Iris pigment epithelial cell (primary cell): ENCODE results near the gene NFIA.
"Not testable (repeated sequence)": the region's sequence is repeated elsewhere in the genome, so short reads cannot be mapped to it uniquely, and the experiment has no call there.

ENCODE experiments used
- DNase-seq: peaks from one replicate; pipeline ENCODE4 v3.0.0-alpha.2; 2011; ENCODE audit warnings: low read depth

Gene NFIA

DNA sequence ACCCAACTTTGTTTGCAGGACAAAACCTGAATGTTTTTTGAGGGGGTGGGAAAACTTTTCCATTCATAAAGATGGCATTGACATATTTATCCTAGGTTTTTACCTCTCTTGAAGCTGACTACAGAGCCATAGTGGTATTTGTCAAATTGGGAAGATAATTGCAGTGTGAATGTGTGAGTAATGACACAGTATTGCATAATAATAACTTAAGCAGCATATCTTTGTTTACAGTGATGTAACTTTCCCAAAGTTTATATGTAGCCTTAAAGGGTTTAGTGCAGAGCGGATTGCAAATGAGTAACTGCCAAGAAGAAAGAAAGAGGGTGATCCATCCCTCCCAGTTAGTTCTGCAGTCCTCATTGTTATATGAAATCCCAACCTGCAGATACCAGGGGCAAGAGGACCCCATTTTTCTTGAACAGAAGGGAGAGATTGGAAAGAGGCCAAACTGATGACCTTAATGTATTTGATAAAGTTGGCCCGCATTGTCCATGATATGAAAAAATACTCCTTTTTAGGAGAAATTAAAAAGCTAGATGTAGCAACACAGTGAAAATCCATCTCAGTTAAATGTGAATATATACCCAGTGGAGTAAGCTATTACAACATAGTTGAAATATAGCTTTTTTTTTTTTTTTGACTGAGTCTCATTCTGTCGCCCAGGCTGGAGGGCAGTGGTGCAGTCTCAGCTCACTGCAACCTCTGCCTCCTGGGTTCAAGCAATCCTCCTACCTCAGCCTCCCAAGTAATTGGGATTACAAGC, 23.7 kb upstream of the NFIA start:
- DNase-seq, result peak; percentile 80

DNA sequence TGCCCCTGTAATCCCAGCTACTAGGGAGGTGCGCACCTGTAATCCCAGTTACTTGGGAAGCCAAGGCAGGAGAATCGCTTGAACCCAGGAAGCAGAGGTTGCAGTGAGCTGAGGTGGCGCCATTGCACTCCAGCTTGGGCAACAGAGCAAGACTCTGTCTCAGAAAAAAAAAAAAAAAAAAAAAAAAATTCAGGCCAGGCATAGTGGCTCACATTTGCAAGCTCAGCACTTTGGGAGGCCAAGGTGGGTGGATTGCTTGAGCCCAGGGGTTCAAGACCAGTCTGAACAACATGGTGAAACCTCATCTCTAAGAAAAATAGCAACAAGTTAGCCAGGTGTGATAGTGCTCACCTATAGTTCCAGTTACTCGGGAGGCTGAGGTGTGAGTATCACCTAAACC, 20.8 kb upstream of the NFIA start:
- not testable (repeated sequence) for DNase-seq

GRCh38 chr1:61064673-61065072, 17.7 kb upstream of the NFIA start:
- DNase-seq, result no peak

DNA sequence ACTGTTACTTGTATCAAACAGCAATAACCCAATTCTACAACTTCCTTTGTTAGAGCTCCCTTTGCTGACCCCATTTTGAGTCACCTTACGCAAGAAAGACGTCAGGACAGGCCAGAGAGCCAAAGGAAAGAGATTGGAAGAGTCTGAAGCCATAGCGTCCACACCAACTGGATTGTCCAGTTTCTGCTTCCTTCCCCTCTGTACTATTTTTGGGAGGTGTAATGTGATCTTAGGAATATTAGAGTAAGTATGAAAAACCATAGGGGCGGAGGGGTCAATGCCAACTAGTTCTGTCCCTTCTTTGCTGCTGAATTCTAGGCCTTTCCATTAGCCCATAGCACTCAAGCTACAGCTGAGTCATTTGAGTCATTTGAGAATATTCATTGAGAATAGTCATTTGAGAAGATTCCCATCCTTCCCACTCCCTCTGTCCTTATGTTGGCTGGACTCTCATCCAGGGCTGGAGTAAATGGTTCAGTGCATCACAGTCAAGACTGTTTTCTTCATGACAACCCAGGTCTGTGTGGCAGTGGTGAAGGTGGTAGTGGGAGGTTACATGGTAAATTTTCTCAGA, 14.8 kb upstream of the NFIA start:
- DNase-seq, result no peak

DNA sequence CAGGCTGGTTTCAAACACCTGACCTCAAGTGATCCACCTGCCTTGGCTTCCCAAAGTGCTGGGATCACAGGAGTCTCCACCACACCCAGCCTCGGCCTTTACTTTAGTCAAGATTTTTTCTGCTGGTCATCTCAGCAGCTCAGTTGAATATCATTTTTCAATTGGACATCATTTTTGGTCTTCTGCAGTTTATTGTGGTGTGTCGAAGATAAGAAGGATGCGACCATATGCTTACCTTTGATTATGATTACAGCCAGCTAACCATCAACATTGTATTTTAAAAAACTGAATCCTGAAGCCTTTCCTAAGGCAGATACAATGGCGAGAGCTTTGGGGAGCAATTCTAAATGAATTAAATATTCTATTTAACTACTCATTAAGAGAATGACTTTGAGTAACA, 12.3 kb upstream of the NFIA start:
- DNase-seq, result no peak

GRCh38 chr1:61071205-61072130, 10.9 kb upstream of the NFIA start:
- DNase-seq, result no peak

DNA sequence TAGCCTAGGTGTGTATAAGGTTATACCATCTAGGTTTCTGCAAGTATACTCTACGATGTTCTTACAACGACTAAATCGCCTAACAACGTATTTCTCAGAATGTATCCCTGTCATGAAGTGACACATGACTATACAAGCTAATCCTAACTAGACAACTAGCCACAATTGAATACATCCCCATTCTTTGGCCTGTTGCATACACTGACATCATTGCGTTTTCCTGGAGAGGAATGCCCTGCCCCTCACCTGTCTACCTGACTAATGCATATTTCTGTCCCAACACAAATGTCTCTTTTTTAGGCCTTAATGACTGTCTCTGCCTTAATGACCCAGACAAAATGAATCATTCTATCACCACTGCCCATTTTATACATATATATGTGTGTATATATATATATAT, 8.5 kb upstream of the NFIA start:
- no peak for DNase-seq

DNA sequence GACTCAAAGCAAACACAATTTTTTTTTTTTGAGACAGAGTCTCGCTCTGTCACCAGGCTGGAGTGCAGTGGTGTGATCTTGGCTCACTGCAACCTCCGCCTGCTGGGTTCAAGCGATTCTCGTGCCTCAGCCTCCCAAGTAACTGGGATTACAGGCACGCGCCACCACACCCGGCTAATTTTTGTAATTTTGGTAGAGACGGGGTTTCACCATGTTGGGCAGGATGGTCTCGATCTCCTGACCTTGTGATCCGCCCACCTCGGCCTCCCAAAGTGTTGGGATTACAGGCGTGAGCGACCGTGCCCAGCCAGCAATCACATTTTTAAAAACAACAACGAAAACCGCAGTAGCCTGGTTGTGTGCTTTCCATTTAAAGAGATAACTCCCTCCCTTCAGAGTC, 6.5 kb upstream of the NFIA start:
- DNase-seq, result not testable (repeated sequence)

DNA sequence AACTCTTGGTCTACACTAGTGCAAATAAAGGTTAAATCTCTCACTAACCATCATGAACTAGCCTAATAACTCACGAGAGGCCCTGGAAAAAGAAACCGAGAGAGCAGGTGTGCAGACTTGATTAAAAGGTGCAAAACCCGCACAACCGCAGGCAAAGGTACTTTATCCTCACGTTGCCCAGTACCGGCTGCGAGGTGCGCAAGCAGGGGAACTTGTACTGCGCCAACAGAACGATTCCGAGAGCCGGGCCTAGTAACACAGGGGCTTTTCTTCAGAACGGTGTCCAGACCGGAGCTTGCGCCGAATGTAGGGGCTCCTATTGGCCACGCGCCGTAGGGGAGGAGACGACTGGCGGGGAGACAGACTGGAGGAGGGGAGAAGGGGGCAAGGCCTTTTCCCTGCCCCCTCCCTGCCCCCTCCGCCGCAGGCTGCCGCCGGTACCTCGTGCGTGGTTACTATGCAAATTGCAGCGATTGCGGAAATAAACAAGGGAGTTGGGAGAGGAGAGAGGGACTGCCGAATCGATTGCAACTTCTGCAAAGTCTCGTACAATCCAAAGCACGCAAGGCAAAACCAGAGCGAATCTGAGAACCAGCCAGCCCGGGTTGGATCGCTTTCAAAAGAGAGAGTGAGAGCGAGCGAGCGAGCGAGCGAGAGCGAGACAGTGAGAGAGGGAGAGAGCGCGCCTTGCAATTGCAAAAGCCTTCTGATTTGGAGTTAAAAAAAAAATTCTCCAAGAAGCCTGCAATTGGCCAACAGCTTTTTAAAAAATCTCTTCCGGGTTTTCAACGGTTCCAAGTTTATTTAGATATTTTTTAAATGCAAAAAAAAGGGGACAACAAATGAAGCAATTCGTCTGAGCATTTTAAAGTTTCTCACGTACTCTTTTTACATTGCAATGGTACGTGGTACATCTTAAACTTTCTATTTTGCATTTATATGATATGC, 5.4 kb upstream of the NFIA start:
- DNase-seq, result peak; percentile 95

DNA sequence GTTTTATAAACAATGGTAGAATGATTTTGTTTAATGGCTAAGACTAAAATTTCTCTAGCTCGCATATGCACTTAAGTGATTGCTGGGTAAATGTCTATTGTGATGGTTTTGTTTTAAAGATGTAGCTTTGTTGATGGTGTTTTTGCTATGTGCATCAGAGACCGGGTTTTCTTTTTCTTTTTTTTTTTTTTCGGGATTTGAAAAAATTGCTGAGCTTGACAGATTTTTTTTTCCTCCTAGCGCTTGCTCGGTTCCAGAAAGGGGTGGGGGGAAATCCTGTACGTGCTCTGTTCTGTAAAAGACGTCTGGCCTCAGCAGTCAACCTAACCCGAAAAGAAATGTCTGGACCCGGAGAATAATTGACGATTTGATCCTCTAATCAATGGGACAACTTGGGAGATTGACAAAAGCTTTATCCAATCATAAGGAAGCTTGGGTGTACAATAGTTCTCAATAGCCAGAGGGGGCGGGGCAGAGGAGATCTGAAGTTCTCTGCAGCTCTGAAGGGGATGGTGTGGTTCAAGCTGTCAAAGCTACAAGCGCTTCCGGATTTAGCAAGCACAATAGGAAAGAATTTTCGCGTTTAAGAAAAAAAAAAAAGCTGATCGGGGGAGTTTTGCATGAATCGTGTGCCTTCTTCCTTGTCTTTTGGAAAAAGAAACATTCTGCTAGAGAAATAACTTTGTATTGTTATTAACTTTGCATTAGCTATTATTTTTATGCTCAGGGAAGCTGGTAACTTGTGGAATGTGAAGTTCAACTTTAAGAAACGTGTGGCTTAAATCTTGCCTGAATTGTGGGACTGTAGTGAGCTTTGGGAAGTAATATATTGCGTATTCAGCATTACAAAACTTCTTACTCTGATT, 4.5 kb upstream of the NFIA start:
- peak; percentile 100 for DNase-seq

GRCh38 chr1:61078618-61079295, 3.6 kb upstream of the NFIA start:
- no peak for DNase-seq

- no peak for DNase-seq
These were observed 3.0 kb upstream of the NFIA start for GRCh38 chr1:61079296-61079897.

DNA sequence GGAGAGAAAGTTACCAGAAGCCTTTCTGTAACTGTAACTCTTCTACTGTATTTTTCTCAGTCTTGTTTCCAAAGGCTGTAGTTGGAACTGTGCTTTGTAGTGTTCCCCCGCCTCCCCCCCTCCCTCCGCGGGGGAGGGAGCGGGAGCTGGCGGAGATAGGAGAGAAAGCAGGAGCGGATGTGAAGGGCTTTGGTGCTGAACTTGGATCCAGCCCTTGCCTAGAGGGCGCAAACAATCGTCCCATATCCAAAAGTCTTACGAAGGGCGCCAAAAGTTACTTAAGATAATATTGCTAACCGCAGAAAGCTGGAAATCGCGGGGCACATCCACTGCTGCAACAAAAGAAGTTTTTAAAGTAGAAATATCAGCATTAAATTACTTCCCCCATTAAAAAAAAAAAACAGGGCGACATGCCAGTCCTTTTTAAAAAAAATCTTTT, 2.4 kb upstream of the NFIA start:
- peak; percentile 86 for DNase-seq

GRCh38 chr1:61080413-61081143, 1.8 kb upstream of the NFIA start:
- no peak for DNase-seq

GRCh38 chr1:61081144-61081685, 1.1 kb upstream of the NFIA start:
- no peak for DNase-seq

- peak; percentile 81 for DNase-seq
These were observed 563 bp upstream of the NFIA start for GRCh38 chr1:61081686-61082310.

GRCh38 chr1:61083013-61083806, 849 bp downstream of the NFIA start:
- peak; percentile 32 for DNase-seq
